ENCODE measurements around the gene ATXN7L3. TPM values are rescaled to one million over a fixed set of nuclear protein-coding genes. Genes with fewer than 3 reads are reported as not detected.

ATXN7L3 gene
- total RNA-seq, 1 experiment from 2014 or later = 65.7 TPM

DNA sequence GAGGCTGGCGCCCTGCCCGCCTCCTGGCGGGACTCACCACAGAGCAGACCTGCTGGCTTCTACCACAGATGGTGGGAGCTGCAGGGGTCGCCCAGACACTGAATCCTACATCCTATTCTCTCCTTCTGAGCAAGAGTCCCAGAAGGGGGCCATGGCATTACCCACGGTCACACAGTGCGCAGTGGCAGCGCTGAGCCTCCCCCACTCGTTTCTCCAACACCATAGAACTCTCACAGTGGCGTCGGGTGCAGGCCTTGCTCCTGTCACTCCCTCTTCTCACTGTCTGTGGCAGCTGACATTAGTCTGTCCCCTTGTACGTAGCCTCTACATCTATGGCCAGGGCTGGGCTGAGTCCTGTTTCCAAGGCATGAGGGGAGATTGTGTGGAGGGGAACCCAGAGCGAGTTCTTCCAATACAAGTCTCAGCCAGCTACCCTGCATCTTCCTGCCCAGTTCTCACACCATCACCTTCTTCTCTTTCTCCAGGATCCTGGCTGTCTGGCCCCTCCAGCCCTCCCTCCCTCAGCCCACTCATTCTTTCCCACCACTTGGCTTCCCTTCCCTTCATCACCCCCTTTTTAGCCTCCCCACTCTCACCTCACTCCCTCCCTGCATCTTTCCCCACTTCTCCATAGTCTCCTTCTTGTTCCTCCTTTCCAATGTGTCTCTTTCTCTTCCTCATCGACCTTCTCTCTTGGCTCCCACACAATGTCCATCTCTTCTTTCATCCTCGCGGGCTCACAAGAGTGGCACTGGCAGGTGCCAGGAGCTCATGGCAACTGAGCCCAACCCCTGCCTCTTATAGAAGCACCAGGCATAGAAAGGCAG is 13.9 kb upstream of the ATXN7L3 start:
- Mint-ChIP-seq H3K27ac (ENCODE audit: low read depth, unreplicated experiment) (no peak overlapping the region), H3K36me3 (ENCODE audit: insufficient read depth, unreplicated experiment) (peaks cover 76% of the 10 kb centered on the region), H3K27me3 (ENCODE audit: insufficient read depth, unreplicated experiment) (no peaks in the 10 kb centered on the region), H3K9me3 (ENCODE audit: unreplicated experiment) (no peaks in the 10 kb centered on the region), H3K4me1 (ENCODE audit: insufficient read depth, unreplicated experiment) (peaks cover 17% of the 10 kb centered on the region), H3K4me3 (ENCODE audit: unreplicated experiment) (no peak overlapping the region)
- DNase-seq (ENCODE audit: unreplicated experiment) = no peak
- TF ChIP-seq, protein P1, sequence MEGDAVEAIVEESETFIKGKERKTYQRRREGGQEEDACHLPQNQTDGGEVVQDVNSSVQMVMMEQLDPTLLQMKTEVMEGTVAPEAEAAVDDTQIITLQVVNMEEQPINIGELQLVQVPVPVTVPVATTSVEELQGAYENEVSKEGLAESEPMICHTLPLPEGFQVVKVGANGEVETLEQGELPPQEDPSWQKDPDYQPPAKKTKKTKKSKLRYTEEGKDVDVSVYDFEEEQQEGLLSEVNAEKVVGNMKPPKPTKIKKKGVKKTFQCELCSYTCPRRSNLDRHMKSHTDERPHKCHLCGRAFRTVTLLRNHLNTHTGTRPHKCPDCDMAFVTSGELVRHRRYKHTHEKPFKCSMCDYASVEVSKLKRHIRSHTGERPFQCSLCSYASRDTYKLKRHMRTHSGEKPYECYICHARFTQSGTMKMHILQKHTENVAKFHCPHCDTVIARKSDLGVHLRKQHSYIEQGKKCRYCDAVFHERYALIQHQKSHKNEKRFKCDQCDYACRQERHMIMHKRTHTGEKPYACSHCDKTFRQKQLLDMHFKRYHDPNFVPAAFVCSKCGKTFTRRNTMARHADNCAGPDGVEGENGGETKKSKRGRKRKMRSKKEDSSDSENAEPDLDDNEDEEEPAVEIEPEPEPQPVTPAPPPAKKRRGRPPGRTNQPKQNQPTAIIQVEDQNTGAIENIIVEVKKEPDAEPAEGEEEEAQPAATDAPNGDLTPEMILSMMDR (IDR thresholded peaks at IDR 0.05; ENCODE audit: unreplicated experiment) = no peak
- POLR2A ChIA-PET = no interaction called here
- intact Hi-C loops (cut with micrococcal nuclease) = no loop called here
- CTCF ChIA-PET = interaction anchor here (1.9 kb wide), 1 partner anchor 9 kb away, joined by 7 read pairs; no protein-coding TSS in a partner anchor
- BruUV-seq (replicated peaks) = no TSS peak

DNA sequence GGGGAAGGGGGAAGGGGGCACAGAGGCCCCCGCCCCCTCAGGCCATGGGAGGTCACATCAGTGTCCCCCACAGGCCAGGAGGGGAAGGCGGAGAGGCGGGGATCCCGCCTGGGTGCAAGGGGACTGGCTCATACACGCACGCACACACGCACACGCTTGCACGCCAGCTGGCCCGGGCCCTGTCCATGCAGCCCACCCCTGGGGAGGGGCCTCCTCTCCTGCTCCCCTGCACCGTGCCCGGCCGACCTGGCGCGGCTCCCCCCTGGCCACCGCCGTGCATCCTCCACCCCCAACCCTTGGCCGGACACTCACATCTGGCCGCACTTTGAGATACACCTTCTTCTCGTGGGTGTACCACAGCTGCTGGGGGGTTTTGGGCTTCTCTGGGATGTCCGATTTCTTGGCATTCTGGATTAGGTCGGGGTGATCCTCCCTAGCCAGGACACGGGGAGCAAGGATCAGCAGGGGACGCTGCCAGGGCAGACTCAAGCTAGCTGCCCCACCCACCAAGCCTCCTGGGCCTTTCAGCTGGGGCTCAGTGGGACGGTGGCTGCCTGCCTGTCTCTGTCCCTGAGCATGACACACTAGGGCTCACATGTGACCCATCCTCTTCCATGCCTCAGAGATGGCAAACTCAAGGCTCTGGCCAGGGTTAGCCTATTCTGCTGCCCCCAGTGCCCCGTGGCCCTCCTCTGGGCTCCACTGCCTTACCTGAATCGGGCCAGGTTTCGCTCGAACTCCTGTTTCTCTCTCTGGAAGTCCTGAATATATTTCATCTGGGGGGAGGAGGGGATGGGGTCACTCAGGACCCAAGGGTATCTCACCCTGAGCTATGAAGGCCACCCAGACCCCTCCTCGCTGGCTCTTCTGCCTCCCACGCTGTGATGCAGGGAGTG is 13.1 kb upstream of the ATXN7L3 start:
- Mint-ChIP-seq H3K27ac (ENCODE audit: low read depth, unreplicated experiment) (no peak overlapping the region), H3K36me3 (ENCODE audit: insufficient read depth, unreplicated experiment) (peaks cover 84% of the 10 kb centered on the region), H3K9me3 (ENCODE audit: unreplicated experiment) (no peaks in the 10 kb centered on the region), H3K27me3 (ENCODE audit: insufficient read depth, unreplicated experiment) (no peaks in the 10 kb centered on the region), H3K4me1 (ENCODE audit: insufficient read depth, unreplicated experiment) (peaks cover 21% of the 10 kb centered on the region), H3K4me3 (ENCODE audit: unreplicated experiment) (no peak overlapping the region)
- CTCF ChIA-PET = interaction anchor here (0.7 to 1.9 kb wide), 2 partner anchors 9 to 459 kb away, joined by 5 to 7 read pairs; no protein-coding TSS in a partner anchor
- no TSS peak for BruUV-seq (replicated peaks)
- POLR2A ChIA-PET = interaction anchor here (0.6 to 1.2 kb wide), 3 partner anchors 9 to 1507 kb away, joined by 3 to 5 read pairs (median 4); no protein-coding TSS in a partner anchor
- DNase-seq (ENCODE audit: unreplicated experiment) = no peak
- intact Hi-C loops (cut with micrococcal nuclease) = no loop called here
- TF ChIP-seq, protein P1 (IDR thresholded peaks at IDR 0.05; ENCODE audit: unreplicated experiment) = no peak

DNA sequence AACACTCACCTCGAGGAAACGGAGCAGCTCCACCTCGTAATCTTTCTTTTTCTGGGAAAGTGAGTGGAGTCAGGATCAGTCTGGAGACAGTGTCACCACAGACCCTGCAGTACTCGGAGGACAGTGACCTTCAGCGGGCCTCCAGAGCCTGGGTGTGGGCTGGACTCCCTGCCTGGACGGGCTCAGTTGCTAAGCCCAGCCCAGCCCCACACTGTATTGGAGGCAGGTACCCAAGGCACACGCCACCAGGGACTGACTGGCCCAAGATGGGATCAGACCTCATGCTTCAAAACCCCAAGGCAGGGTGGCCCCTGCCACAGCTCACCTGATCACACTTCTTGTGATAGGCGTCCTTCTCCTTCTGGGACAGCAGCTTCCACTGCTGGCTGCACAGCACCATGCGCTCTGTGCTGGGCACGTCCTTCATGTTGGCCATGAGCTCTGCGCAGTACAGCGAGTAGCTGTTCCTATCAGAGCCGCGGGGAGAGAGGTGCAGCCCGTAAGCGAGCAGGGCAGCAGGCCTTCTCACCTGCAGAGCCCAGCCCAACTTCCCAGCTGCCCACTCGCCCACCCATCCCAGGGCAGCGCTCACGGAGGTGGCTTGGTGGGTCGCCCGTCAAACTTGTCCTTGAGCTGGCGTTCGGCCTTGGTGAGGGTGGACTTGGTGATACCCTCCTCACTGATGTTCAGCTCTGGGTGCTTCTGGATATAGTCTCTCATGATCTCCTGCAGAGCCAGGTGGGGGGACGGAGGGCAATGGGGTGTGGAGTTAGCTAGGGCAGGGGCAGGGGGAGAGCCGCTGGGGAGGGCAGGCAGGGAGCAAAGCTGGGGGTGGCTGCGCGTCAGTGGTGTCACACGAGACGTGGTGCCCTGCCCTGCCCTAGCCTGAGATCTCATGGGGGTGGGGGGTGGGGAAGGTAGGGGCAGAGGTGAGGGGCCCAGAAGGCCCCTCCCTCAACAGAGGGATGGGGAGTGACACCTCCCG is 11.9 kb upstream of the ATXN7L3 start:
- Mint-ChIP-seq H3K4me3 (ENCODE audit: unreplicated experiment) (no peak overlapping the region), H3K27me3 (ENCODE audit: insufficient read depth, unreplicated experiment) (no peaks in the 10 kb centered on the region), H3K27ac (ENCODE audit: low read depth, unreplicated experiment) (no peak overlapping the region), H3K9me3 (ENCODE audit: unreplicated experiment) (no peaks in the 10 kb centered on the region), H3K4me1 (ENCODE audit: insufficient read depth, unreplicated experiment) (peaks cover 10% of the 10 kb centered on the region), H3K36me3 (ENCODE audit: insufficient read depth, unreplicated experiment) (peaks cover 83% of the 10 kb centered on the region)
- TF ChIP-seq, protein P1 (IDR thresholded peaks at IDR 0.05; ENCODE audit: unreplicated experiment) = no peak
- intact Hi-C loops (cut with micrococcal nuclease) = no loop called here
- ChIA-PET CTCF (no interaction called here), POLR2A (interaction anchor here (1.2 kb wide), 1 partner anchor 8 kb away, joined by 5 read pairs; no protein-coding TSS in a partner anchor)
- BruUV-seq (replicated peaks) = no TSS peak
- no peak for DNase-seq (ENCODE audit: unreplicated experiment)

All from MCF 10A (cell line).